Thyroid gland (tissue), 4 donors: ENCODE data around the gene ASB7. TPM values are rescaled to one million over a fixed set of nuclear protein-coding genes. Genes with fewer than 3 reads are reported as not detected.

Experiments used
- DNase-seq, 2 donors: peaks; one replicate each; pipeline ENCODE4 v3.0.0-alpha.2; 2019
- H3K27ac ChIP-seq, 3 donors: fragments of 200-600 bp; sonication (generic); 1 replicate in 2 of 3; 2 replicates in 1 of 3; pipeline ENCODE4 v1.5.1; 2016 to 2019; ENCODE audit warnings: mild to moderate bottlenecking in 1 of 3, moderate library complexity in 1 of 3
- H3K27me3 ChIP-seq: fragments of 200-600 bp; sonication (generic); one replicate; pipeline ENCODE4 v1.5.1; 2019
- H3K36me3 ChIP-seq, 2 donors: fragments of 200-600 bp; sonication (generic); one replicate each; pipeline ENCODE4 v1.5.1; 2016 to 2019
- H3K4me1 ChIP-seq, 2 donors: fragments of 200-600 bp; sonication (generic); one replicate each; pipeline ENCODE4 v1.5.1; 2017 to 2019
- H3K4me3 ChIP-seq, 3 donors: fragments of 200-600 bp; sonication (generic); replicated peaks in 1 of 3; 1 replicate in 2 of 3; 2 replicates in 1 of 3; pipeline ENCODE4 v1.5.1; 2016; ENCODE audit warnings: mild to moderate bottlenecking in 1 of 3
- H3K9me3 ChIP-seq: fragments of 200-600 bp; sonication (generic); one replicate; pipeline ENCODE4 v1.5.1; 2017
- CTCF ChIP-seq, 6 experiments: fragments of 200-600 bp in 3 of 6; fragments of 450-650 bp in 3 of 6; sonication (generic) in 3 of 6; IDR thresholded peaks; one replicate each; pipeline ENCODE4 v1.5.1; 2016 to 2019; ENCODE audit warnings: antibody characterized with exemption in 6 of 6, mild to moderate bottlenecking in 2 of 6, inconsistent platforms in 1 of 6, moderate library complexity in 1 of 6
- POLR2A ChIP-seq, 2 donors: fragments of 450-650 bp; IDR thresholded peaks; one replicate each; pipeline ENCODE4 v1.6.1; 2017; ENCODE audit warnings: antibody characterized with exemption in 2 of 2, mild to moderate bottlenecking in 2 of 2, moderate library complexity in 1 of 2
- WGBS, 2 donors: methylation state at CpG; one replicate each; pipeline ENCODE4 v1.1.5; 2017; 5-methylcytosine and 5-hydroxymethylcytosine counted together
- intact Hi-C: fragments of 100-400 bp; cut with DNase I; formaldehyde crosslinking; loops from one replicate; pipeline ENCODE4 v1.15.1; 2023
- total RNA-seq, 4 donors: library from RNA; depleted of rRNA; stranded (reverse); fragments of >200 nt; gene quantifications; one replicate each; pipeline ENCODE4 v1.2.3, GENCODE V29; 2016

Gene ASB7
- total RNA-seq, 4 donors from 2014 or later = 16.2 to 21.0 (median 19.7) TPM

- no peak overlapping the region for H3K4me3 ChIP-seq
- H3K36me3 ChIP-seq = peaks cover 0 to 5% of the 10 kb centered on the region in 2 donors
- no peaks in the 10 kb centered on the region for H3K9me3 ChIP-seq
- no peak for DNase-seq
- WGBS, 2 donors = 88 to 92% methylated on average over 5 of the region's 5 CpGs
- TF ChIP-seq POLR2A (IDR thresholded peaks at IDR 0.05) = no peak
- TF ChIP-seq CTCF (IDR thresholded peaks at IDR 0.05) = no peak
- H3K27me3 ChIP-seq = no peaks in the 10 kb centered on the region
- H3K4me1 ChIP-seq = no peaks in the 10 kb centered on the region
- H3K27ac ChIP-seq = no peak overlapping the region
- intact Hi-C loops = no loop called here
Observed at GRCh38 chr15:100645671-100646070, 43.3 kb downstream of the ASB7 start.

GRCh38 chr15:100648951-100649350 lies 46.6 kb downstream of the ASB7 start:
- intact Hi-C loops = no loop called here

GRCh38 chr15:100650685-100651084 lies 48.3 kb downstream of the ASB7 start:
- Histone ChIP-seq H3K4me3 (no peak overlapping the region), H3K27me3 (no peaks in the 10 kb centered on the region), H3K27ac (no peak overlapping the region), H3K36me3 (peaks cover 0 to 5% of the 10 kb centered on the region in 2 donors), H3K4me1 (no peaks in the 10 kb centered on the region), H3K9me3 (no peaks in the 10 kb centered on the region)
- no peak for DNase-seq
- 60 to 71% methylated on average over 1 of the region's 1 CpG for WGBS, 2 donors
- TF ChIP-seq CTCF (IDR thresholded peaks at IDR 0.05) = peak in 1 of 6 experiments; percentile 28
- no peak for TF ChIP-seq POLR2A (IDR thresholded peaks at IDR 0.05)
- intact Hi-C loops = no loop called here

More at GRCh38 chr15:100648951-100649350, 46.6 kb downstream of the ASB7 start:
- H3K36me3 ChIP-seq = peaks cover 0 to 5% of the 10 kb centered on the region in 2 donors
- no peaks in the 10 kb centered on the region for H3K27me3 ChIP-seq
- H3K27ac ChIP-seq = no peak overlapping the region
- H3K9me3 ChIP-seq = no peaks in the 10 kb centered on the region
- WGBS, 2 donors = 90 to 93% methylated on average over 8 of the region's 8 CpGs
- no peak for DNase-seq
- TF ChIP-seq CTCF (IDR thresholded peaks at IDR 0.05) (no peak), POLR2A (IDR thresholded peaks at IDR 0.05) (no peak)
- no peaks in the 10 kb centered on the region for H3K4me1 ChIP-seq
- H3K4me3 ChIP-seq = no peak overlapping the region

- no peak for DNase-seq
- no peaks in the 10 kb centered on the region for H3K4me1 ChIP-seq
- WGBS, 2 donors = 84 to 92% methylated on average over 5 of the region's 5 CpGs
- no peaks in the 10 kb centered on the region for H3K27me3 ChIP-seq
- peaks cover 0 to 5% of the 10 kb centered on the region in 2 donors for H3K36me3 ChIP-seq
- no peaks in the 10 kb centered on the region for H3K9me3 ChIP-seq
- H3K4me3 ChIP-seq = no peak overlapping the region
- intact Hi-C loops = no loop called here
- TF ChIP-seq POLR2A (IDR thresholded peaks at IDR 0.05) = no peak
- TF ChIP-seq CTCF (IDR thresholded peaks at IDR 0.05) = no peak
- H3K27ac ChIP-seq = no peak overlapping the region
Observed at GRCh38 chr15:100651253-100651652, 48.9 kb downstream of the ASB7 start.

GRCh38 chr15:100652116-100652515 lies 49.7 kb downstream of the ASB7 start:
- WGBS, 2 donors = 84 to 85% methylated on average over 2 of the region's 2 CpGs
- TF ChIP-seq CTCF (IDR thresholded peaks at IDR 0.05) (no peak), POLR2A (IDR thresholded peaks at IDR 0.05) (no peak)
- Histone ChIP-seq H3K27ac (no peak overlapping the region), H3K4me1 (no peaks in the 10 kb centered on the region), H3K36me3 (peaks cover 0 to 5% of the 10 kb centered on the region in 2 donors), H3K27me3 (no peaks in the 10 kb centered on the region), H3K9me3 (no peaks in the 10 kb centered on the region), H3K4me3 (no peak overlapping the region)
- intact Hi-C loops = no loop called here
- DNase-seq = no peak
